Ovary (tissue), 9 donors: ENCODE data around the gene ATF7IP2. TPM values are rescaled to one million over a fixed set of nuclear protein-coding genes. Genes with fewer than 3 reads are reported as not detected.
A peak's percentile ranks its signal among the peaks of the same experiment; 100 is the strongest.

Experiments used
- DNase-seq, 5 donors: peaks; one replicate each; pipeline ENCODE4 v3.0.0-alpha.2; 2019 to 2020
- H3K27ac ChIP-seq, 2 donors: fragments of 200-600 bp; one replicate each; pipeline versions ENCODE4 v1.5.1 to v1.8.0; 2019 to 2022
- H3K27me3 ChIP-seq: fragments of 200-600 bp; one replicate; pipeline ENCODE4 v1.8.0; 2022
- H3K36me3 ChIP-seq: fragments of 200-600 bp; sonication (generic); one replicate; pipeline ENCODE4 v1.5.1; 2019
- H3K4me1 ChIP-seq: one replicate; pipeline ENCODE4 v1.8.1; 2013; ENCODE audit warnings: mild to moderate bottlenecking, moderate library complexity; ENCODE audit not compliant: insufficient read depth
- H3K4me3 ChIP-seq: fragments of 200-600 bp; sonication (generic); one replicate; pipeline ENCODE4 v1.5.1; 2017
- H3K9me3 ChIP-seq, 2 donors: fragments of 200-600 bp in 1 of 2; sonication (generic) in 1 of 2; one replicate each; pipeline versions ENCODE4 v1.5.1 to v1.8.1; 2013 to 2019; ENCODE audit warnings: mild to moderate bottlenecking in 1 of 2, moderate library complexity in 1 of 2
- EP300 ChIP-seq: sonication (generic); formaldehyde crosslinking; IDR thresholded peaks from one replicate; pipeline ENCODE4 v1.6.1; 2017; ENCODE audit warnings: antibody characterized with exemption
- POLR2A ChIP-seq: fragments of 450-650 bp; IDR thresholded peaks from one replicate; pipeline ENCODE4 v1.6.1; 2017; ENCODE audit warnings: antibody characterized with exemption, mild to moderate bottlenecking, moderate library complexity
- WGBS, 3 donors: extraction: QIAGEN DNeasy Blood & Tissue Kit in 1 of 3; methylation state at CpG; one replicate each; pipeline versions ENCODE4 v1.1.5 to v1.1.7; 2013 to 2017; 5-methylcytosine and 5-hydroxymethylcytosine counted together
- intact Hi-C, 4 donors: fragments of 100-400 bp; cut with DNase I; formaldehyde crosslinking; loops; one replicate each; pipeline versions ENCODE4 v1.11.0 to v1.15.1; 2022 to 2023
- polyA plus RNA-seq, 2 donors: library from polyadenylated mRNA; stranded (reverse); fragments of 200-250 nt in 1 of 2; fragments of 350-450 nt in 1 of 2; fragmentation: Illumina TruSeq in 1 of 2; extraction: RNeasy Lipid Tissue Mini Kit (QIAGEN cat#74804) in 1 of 2; gene quantifications; one replicate each; pipeline ENCODE4 v1.2.3, GENCODE V29; 2013 to 2014
- total RNA-seq, 7 donors: library from RNA; depleted of rRNA in 2 of 7; stranded (reverse); fragments of >200 nt in 2 of 7; fragmentation: NEBNext Ultra II Directional in 3 of 7; extraction: Animal tissue kit (Norgen Biotek cat#: 25700) in 3 of 7; gene quantifications; one replicate each; pipeline versions ENCODE4 v1.1.0 to v1.2.4, GENCODE V29; 2016 to 2023
- TF ChIP-seq, protein P1 (sequence below), 3 donors: fragments of 450-650 bp in 2 of 3; fragments of 200-600 bp in 1 of 3; IDR thresholded peaks; one replicate each; pipeline versions ENCODE4 v1.5.1 to v1.8.0; 2016 to 2022; ENCODE audit warnings: antibody characterized with exemption in 3 of 3, mild to moderate bottlenecking in 1 of 3
- donor health status: DM: no; HTN: no; CAD: no; lungs with moderate emphysema.
- donor health status: DM: no; HTN: no; CAD: no.
- donor health status: Bipolar disorder and iron deficiency.
- donor health status: DM: yes; HTN: yes; CAD: no.
- donor health status: DM: no; HTN: no; CAD: no.
- donor health status: DM: yes; HTN: yes; CAD: no.

The ATF7IP2 gene
- total and polyA plus RNA-seq, 9 donors = 3.5 to 20.8 (median 8.8) TPM

DNA sequence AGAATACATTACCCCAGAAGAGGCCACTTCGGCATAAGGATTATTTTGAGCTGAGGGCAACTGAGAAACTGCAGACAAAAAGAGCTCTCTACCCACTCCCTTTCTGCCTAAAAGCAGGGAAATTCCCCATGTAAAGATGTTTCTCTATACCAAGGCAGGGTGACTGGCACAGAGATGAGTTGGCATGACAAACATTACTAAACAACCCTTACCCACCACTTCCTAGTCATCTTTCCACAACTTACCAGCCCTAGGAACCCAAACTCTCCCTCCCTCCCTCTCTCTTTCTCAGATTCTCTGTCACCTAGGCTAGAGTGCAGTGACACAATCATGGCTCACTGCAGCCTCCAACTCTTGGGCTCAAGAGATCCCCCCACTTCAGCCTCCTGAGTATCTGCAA is 126.0 kb downstream of the ATF7IP2 start:
- peaks cover 8% of the 10 kb centered on the region for H3K4me1 ChIP-seq
- no peak overlapping the region for H3K4me3 ChIP-seq
- intact Hi-C loops = loop anchor here in 3 of 4 donors (5.0 to 10.0 kb wide), 3 partner anchors 225 to 413 kb away; no protein-coding TSS in a partner anchor
- no peak for DNase-seq
- no peaks in the 10 kb centered on the region for H3K27me3 ChIP-seq
- H3K27ac ChIP-seq = no peak overlapping the region
- H3K9me3 ChIP-seq = no peaks in the 10 kb centered on the region
- WGBS, 3 donors = 92 to 96% (median 96%) methylated on average over 1 of the region's 1 CpG
- TF ChIP-seq, protein P1, sequence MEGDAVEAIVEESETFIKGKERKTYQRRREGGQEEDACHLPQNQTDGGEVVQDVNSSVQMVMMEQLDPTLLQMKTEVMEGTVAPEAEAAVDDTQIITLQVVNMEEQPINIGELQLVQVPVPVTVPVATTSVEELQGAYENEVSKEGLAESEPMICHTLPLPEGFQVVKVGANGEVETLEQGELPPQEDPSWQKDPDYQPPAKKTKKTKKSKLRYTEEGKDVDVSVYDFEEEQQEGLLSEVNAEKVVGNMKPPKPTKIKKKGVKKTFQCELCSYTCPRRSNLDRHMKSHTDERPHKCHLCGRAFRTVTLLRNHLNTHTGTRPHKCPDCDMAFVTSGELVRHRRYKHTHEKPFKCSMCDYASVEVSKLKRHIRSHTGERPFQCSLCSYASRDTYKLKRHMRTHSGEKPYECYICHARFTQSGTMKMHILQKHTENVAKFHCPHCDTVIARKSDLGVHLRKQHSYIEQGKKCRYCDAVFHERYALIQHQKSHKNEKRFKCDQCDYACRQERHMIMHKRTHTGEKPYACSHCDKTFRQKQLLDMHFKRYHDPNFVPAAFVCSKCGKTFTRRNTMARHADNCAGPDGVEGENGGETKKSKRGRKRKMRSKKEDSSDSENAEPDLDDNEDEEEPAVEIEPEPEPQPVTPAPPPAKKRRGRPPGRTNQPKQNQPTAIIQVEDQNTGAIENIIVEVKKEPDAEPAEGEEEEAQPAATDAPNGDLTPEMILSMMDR (IDR thresholded peaks at IDR 0.05) = no peak
- TF ChIP-seq EP300 = no peak
- no peak for TF ChIP-seq POLR2A
- H3K36me3 ChIP-seq = no peaks in the 10 kb centered on the region

DNA sequence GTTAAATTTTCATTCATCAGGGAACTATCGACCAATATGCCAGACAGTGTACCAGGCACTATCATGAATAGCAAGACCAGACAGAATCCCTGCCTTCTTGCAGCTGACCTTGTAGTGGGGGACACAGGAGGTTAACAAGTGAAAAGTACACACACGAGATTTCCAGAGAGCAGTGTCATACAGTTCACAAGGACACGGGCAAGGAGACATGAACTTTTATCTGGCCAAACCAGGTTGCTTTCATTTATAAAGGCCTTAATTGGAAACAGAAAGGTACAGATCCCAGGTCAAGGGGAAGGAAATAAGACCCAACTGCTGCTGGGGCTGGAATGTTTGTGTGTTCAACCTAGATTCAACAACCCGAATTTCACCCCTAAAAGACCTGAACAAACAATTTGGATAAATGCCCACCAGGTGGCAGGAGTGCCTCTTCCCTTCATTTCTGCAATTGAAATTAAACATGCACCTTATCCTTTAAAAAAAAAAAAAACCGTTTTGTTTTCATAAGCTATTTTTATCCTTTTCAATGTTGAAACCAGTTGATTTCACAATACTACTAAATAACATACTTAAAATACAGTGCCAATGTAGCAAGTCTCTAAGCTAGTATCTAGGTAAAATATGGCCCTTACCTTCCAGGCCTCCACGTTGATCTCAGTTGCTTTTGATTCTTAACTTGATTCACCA is 128.7 kb downstream of the ATF7IP2 start:
- H3K4me3 ChIP-seq = no peak overlapping the region

DNA sequence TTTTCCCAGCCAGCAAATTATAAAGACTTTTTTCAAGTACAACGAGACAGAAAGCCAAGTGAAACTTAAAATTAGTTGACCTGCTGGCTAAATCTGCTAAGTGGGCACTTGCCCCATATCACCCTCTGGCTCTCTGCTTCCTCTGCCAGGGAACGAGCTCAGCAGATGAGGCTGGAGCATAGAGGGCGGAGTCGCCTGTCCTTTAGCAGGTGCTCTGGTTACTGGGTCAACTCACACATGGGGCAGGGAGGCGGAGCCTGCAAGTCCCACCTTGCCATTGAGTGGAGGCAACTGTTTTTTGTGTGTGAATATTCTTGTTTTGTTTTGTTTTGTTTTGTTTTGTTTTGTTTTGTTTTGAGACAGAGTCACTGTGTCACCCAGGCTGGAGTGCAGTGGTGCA is 132.0 kb downstream of the ATF7IP2 start:
- H3K27ac ChIP-seq = no peak overlapping the region
- TF ChIP-seq, protein P1 (IDR thresholded peaks at IDR 0.05) = no peak
- TF ChIP-seq EP300 (no peak), POLR2A (no peak)
- no peak for DNase-seq
- H3K9me3 ChIP-seq = no peaks in the 10 kb centered on the region
- intact Hi-C loops = loop anchor here in 2 of 4 donors (10.0 kb wide), 1 partner anchor 407 kb away; no protein-coding TSS in a partner anchor
- H3K27me3 ChIP-seq = no peaks in the 10 kb centered on the region
- H3K4me1 ChIP-seq = peaks cover 9% of the 10 kb centered on the region
- H3K36me3 ChIP-seq = no peaks in the 10 kb centered on the region
- 86 to 93% (median 87%) methylated on average over 5 of the region's 5 CpGs for WGBS, 3 donors
- no peak overlapping the region for H3K4me3 ChIP-seq

More for the DNA sequence above, 128.7 kb downstream of the ATF7IP2 start:
- peaks cover 9% of the 10 kb centered on the region for H3K4me1 ChIP-seq
- intact Hi-C loops = loop anchor here in 3 of 4 donors (2.0 to 10.0 kb wide), 4 partner anchors 222 to 410 kb away; no protein-coding TSS in a partner anchor
- TF ChIP-seq EP300 (no peak), POLR2A (no peak)
- TF ChIP-seq, protein P1 (IDR thresholded peaks at IDR 0.05) = peak; percentile 49 to 79 (median 71)
- no peaks in the 10 kb centered on the region for H3K9me3 ChIP-seq
- peak in 4 of 5 donors; percentile 57 to 80 (median 64) for DNase-seq
- no peaks in the 10 kb centered on the region for H3K27me3 ChIP-seq
- peak overlapping the region; percentile 35 to 70 for H3K27ac ChIP-seq
- WGBS, 3 donors = 10 to 21% (median 14%) methylated on average over 6 of the region's 6 CpGs
- H3K36me3 ChIP-seq = no peaks in the 10 kb centered on the region

DNA sequence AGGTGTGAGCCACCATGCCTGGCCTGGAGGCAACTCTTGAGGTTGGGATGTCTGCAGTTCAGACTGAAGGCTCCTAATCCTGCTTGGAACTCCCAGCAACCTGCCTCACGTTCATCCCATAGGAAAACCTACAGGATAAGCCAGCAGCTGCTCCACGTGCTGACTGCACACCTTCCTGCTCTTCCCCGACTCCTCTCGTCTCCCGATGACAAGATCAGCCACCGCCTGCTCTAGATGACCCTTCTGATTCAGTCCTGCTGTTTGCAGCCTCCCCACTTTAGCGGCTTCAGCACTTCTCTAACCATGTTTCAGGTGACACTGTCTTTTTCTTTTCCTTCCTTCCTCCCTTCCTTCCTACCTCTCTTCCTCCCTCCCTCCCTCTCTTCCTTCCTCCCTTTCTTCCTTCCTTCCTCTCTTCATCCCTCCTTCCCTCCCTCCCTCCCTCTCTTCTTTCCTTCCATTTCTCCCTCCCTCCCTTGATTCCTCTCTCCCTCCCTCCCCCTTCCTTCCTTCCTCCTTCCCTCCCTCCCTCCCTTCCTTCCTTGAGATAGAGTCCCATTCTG is 132.7 kb downstream of the ATF7IP2 start:
- no peak overlapping the region for H3K4me3 ChIP-seq
- no peak overlapping the region for H3K27ac ChIP-seq
- H3K27me3 ChIP-seq = no peaks in the 10 kb centered on the region
- intact Hi-C loops = loop anchor here in 2 of 4 donors (10.0 kb wide), 1 partner anchor 406 kb away; no protein-coding TSS in a partner anchor
- TF ChIP-seq, protein P1 (IDR thresholded peaks at IDR 0.05) = no peak
- no peak for TF ChIP-seq EP300
- TF ChIP-seq POLR2A = no peak
- H3K36me3 ChIP-seq = no peaks in the 10 kb centered on the region
- H3K9me3 ChIP-seq = no peaks in the 10 kb centered on the region
- WGBS, 3 donors = 82 to 87% (median 83%) methylated on average over 7 of the region's 7 CpGs
- DNase-seq = no peak
- peaks cover 9% of the 10 kb centered on the region for H3K4me1 ChIP-seq
